KBM-7 (cell line): ENCODE data around the gene R3HCC1L.

Experiments used
- DNase-seq: peaks from one replicate; pipeline ENCODE4 v3.0.0-alpha.2; 2015
- in situ Hi-C: fragments of 300-500 bp; cut with MboI; formaldehyde crosslinking; loops from 2 replicates; pipeline ENCODE4 v1.14.3; 2020; ENCODE audit warnings: low sequenced_read_pairs, low pct_unique_long_range_greater_than_20kb, mixed read lengths

R3HCC1L gene

DNA sequence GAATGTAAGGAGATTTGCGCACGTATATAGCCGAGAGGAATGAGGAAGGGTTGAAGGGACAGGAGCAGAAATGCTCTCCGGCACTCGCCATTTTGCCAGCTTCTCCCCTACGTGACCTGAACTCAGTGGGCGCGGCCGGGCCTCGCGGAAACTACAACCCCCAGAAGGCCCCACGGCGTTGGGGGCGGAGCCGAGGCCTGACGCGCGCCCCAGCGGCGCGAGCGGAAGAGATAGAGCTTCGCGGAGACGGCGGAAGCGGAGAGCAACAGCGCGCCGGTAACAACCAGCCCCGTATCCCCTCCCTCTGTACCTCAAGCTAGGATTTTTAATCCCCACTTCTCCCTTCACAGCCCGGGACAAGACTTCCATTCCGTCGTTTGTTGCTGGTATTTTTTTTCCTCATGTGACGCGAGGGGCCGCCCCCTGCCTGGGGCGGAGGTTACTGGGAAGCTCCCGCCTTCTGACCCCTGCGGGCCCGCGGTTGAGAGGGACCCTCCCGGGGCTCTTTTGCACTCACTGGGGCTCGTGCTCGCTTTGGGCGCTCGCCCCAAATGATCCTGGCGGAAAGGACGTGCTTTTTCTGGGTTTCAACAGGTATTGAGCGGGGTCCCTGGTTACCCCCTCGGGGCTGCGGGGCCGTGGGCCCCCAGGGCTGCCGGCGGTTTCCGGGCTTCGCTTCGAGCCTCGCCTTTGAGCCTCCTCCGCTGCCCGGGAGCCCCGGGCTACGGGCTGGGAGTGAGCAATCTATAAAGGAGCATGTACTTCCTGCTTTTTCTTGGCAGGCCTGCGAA is at the start of gene R3HCC1L:
TSS of gene R3HCC1L (plus strand) at position 227 of the 791 bp plus-strand sequence. CDS start 73,458 bp downstream, outside the sequence.
- in situ Hi-C loops = no loop called here
- peak; percentile 94 for DNase-seq

DNA sequence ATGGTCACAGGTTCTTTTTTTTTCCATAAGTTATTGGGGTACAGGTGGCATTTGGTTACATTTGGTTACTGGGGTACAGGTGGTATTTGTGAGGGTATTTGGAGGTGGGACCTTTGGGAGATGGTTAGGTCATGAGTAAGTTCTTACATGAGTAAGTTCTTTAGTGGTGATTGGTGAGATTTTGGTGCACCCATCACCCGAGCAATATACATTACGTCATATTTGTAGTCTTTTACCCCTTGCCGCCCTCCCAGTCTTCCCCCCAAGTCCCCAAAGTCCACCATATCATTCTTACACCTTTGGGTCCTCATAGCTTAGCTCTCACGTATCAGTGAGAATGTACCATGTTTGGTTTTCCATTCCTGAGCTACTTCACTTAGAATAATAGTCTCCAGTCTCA is 49.2 kb upstream of the R3HCC1L start:
- in situ Hi-C loops = no loop called here
- DNase-seq = no peak

DNA sequence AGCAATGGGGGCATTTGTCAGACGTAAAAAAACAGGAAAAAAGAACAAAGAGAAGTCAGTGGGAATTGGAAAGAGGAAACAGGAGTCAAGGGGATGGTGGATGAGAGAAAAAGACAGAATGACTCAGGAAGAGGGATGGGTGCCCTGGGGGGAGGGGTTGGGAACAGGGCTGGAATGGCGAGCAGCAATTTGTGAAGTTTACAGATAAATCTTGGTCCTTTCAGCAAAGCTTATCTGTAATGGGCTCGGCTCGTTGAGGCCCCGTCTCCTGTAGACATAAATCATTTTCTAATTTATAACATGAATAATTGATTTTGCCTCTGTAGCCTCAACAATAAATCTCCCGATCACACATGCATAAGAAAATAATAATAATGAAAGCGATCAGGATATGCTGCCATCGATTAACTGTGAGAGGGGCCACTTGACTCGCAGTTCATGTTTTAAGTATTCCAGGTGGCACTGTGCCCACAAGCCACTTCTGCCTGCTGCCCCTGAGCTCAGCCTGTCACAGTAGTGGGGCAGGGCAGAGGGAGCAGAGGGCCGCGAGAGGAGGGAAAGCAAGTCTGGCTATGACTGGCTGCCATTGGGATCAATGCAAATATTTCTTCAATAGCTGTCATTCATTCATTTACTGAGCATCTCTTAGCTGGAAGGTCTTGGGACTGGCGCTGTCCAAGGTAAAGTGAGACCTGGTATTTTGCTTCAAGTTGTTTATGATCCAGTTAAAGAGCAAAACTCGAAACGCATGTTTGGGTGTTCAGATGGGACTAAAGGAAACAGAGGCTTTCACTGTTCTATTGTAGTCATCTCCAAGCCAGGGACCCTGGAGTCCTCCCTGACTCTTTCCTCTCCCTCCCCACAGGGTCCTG is 47.4 kb upstream of the R3HCC1L start:
- in situ Hi-C loops = no loop called here

DNA sequence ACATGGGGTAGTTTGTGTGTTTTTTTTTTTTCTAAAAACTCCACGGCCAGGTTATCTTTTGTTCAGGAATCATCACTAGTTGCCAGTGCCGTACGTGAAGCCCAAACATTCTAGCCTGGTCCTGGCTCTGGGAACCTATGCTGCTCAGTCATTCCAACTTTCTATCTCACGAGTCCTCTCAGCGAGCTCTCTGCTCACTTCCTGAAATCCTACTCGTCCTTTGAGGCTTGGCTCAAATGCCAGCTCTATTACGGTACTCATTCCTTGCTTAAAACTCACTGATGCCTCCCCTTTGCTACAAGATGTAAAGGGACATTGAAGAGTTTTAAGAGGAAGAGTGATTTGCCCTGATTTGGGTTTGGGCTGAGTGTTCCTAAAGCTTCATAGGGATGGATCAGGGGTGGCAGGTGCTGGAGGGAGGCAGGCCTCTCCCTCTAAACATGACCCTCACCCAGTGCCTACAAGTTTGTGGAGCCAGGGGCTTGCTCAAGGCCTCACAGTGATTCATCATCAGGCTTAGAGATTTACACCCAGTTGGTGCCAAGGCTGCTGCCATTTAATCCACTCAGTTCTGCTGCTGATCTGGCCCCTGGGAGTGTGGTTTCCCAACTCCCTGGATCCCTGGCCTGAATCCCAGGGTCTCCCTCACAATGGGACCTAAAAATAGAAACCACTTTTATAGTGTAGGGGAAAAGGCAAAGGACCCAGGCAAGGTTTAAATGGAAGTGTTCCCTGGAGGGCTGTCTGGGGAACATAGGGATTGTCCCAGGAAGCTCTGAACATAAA is 46.1 kb upstream of the R3HCC1L start:
- no peak for DNase-seq

More for the DNA sequence above, 47.4 kb upstream of the R3HCC1L start:
- DNase-seq = no peak

DNA sequence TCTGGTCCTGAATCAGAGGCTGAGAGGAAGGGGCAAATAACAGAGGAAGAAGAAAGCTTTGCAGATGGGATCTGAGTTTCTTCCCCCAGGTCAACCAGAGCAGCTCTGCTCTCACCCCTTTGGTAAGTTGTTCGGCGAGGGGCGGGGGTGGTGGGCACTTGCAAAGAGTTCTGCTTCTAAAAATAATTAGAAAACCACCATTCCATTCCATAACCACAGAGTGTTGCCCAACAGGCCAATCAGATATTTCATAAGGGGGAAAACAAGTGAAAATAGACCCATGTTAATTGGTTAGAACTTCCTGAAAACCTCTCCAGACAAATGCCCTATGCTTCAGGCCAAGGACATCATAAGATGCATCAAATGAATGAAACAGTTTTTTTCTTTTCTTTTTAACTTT is 43.6 kb upstream of the R3HCC1L start:
- DNase-seq = peak; percentile 91
- in situ Hi-C loops = no loop called here

More for the DNA sequence above, 46.1 kb upstream of the R3HCC1L start:
- in situ Hi-C loops = no loop called here

DNA sequence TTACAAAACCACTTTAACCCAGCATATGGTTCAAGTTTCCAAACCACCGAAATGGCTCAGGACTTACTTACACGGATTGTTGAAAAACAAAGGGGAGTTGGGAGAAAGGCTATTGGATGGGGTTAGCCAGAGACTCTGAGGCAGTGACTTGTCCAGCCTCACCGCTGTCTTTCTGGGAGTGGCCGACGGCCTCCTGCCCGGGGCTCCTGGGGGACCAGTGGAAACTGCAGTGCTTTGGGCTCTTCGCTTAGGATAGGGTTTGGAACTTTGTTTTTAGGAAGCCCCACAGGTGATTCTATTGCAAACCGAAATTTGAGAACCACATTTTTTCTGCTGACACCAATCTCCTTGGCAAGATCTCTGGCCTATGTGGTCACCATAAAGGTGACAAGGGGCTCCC is 38.1 kb upstream of the R3HCC1L start:
- in situ Hi-C loops = no loop called here
- DNase-seq = no peak

DNA sequence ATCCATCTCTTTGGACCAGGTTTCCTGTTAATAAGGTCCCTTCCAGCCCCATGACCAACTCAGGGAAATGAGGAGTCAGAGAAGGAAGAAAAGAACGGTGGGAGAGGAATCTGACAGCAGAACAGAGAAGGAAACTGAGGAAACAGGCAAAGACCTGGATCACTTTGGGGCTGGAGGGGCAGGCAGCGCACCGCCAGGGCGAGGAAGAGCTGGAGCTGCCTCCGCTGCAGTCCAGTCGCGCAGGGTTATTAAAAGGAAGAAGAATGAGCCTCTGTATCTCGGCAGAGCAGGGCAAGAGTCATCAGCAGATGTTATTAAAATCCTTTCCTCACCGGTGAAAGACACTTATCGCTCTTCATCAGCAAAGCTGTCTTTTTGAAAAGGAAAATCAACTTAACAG is 37.7 kb upstream of the R3HCC1L start:
- in situ Hi-C loops = no loop called here
- DNase-seq = no peak

DNA sequence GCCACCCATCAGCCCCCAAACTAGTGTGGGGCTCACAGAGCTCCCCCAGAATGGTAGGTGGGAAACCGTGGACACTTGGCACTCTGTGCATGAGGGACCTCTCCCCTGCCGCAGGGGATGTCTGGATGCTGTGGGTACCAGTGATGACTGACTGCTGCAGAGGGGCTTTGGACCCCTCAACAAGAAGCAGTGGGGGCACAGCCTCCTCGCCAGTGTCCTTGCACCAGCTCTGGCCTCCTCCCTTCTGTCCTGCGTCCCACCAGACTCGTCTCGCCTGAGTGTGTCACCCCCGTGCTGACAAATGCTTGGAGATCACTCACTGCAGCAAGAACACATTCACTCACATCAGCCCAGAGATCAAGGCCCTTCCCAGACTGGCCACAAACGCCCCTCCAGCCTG is 37.3 kb upstream of the R3HCC1L start:
- DNase-seq = no peak
- in situ Hi-C loops = no loop called here

DNA sequence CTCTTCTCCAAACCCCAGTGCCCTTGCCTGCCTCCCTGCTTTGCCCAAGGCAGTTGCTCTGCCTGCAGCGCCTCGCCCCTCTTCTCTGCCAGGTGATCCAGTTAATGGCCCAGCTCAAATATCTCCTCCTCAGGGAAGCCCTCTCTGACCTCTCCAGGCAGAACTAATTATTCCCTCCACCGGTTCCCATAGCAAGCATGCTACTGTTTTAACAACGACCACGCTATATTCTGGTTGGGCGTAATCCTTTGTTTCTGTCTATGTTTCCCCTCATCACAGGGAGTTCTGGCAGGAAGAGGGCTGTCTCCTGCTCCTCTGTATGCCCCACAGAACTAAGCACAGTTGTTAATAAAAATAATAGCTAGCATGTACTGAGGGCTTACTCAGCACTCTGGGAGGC is 36.8 kb upstream of the R3HCC1L start:
- DNase-seq = no peak
- in situ Hi-C loops = no loop called here

DNA sequence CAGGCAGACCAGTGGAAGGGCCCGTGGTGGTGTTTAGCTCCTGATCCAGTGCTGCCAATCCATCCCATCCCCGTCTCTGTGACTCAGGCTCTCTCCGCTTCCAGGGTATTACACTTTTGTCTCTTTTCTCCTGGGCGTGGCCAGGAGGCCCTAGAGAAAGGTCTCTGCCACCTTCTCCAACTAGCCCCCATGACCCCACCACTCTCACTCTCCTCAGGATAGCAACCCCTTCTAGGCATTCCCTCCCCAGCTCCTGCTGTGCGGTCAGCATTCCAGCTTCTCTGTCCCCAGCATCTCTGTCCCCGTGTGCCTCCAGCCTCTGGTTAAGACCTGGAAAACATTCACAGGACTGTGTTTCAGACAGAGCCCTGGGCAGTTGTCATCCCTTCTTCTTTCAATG is 36.2 kb upstream of the R3HCC1L start:
- in situ Hi-C loops = no loop called here
- no peak for DNase-seq

DNA sequence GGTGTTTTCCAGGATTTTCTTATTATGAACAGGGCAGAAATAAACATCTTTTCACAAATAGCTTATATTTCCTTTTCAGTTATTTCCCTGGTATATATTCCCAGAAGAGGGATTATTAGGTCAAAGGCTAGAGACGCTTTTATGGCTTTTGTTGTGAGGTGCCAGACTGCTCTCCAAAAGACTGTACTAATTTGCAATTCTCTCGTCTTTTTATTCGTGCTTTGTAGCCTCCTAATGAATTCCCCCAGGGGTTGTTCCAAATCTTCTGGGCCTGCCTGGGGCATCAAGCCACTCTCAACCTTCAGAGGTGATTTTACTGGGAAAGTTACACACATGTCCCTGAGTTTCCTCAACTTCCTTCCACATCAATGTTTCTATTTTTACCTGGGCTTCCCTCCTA is 34.0 kb upstream of the R3HCC1L start:
- in situ Hi-C loops = no loop called here
- DNase-seq = no peak

DNA sequence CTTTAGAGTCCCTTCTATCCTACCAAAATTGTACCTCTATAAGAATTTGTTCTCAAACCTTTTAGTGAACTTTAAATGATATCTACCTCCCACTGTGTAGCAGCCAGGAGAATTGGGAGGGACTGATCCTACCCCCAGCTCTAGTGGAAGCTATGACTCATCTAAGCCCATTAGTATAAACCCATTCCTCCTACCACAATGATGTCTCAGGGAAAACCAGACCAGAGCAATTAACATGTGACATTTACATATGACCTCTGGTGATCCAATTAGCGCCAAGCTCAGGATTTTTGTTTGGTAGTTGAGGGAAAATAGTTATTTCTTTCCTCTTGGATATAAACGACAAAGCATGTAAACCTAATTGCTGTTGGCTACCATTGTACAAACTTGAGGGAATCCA is 33.1 kb upstream of the R3HCC1L start:
- in situ Hi-C loops = no loop called here
- DNase-seq = no peak

DNA sequence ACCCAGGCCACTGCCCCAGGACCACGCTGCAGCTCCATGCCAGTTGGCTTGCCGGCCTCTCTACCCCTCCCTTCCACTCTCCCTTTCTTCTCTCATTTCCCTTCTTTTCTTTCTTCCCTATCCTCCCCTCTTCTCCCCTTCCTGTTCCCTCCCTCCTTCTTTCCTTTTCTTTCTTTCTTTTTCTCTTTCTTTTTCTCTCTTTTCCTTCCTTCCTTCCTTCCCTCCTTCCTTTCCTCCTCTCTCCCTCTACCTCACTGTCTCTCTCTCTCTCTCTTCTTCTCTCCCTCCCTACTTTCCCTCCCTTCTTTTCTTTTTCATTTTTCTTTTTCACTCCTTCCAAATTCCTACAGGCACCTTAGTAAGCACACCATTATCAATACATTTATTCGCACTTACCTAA is 30.3 kb upstream of the R3HCC1L start:
- in situ Hi-C loops = no loop called here
- DNase-seq = no peak

DNA sequence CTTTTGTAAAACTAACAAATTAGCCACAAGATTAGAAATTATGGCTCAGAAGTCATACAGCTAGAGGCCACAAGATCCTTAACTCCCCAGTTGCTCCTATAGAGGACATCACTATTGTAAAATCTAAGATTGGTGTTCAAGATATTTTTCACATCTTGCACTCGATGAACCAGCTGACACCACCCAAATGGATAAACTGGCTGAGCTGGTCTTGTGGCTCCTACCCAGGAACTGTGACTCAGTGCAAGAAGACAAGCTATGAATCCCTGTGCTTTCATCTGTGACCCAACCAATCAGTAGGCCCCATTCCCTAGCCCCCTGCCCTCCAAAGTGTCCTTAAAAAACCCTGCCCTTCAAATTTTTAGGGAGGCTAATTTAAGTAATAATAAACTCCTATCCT is 27.9 kb upstream of the R3HCC1L start:
- in situ Hi-C loops = no loop called here

DNA sequence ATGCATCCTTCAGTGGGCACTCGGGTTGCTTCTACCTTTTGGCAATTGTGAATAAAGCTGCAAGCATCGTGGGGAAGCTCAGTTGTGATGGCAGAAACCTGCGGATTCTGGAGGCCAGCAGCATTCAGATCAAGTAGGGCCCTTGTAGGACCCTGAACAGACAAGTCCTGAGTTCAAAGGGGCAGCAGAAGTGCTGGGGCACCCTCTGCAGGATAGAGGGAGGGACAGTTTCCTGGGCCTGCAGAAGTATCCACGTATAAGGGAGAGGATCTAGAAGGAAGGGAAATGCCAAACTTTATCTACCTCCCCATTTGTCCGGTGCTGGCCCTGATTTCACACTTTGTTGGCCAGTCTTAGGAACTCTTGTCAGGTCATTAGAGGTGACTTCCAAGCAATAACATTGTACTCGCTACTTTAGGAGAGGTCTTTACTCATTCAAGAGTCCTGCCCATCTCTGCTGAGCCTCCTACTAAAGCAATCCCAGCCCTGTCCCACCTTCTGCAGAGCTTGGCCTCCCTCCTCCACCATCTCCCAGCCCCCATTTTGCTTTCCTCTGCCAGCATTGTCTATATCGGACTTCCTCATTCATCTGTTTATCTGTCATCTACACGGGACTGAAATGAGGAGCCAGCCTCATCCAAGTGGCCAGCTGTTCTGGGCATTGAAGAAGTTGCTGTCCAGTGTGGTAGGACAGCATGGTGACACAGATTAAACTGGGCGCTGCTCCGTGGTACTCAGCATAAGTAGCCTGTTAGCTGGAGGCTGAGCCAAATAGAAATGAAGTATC is 26.6 kb upstream of the R3HCC1L start:
- no peak for DNase-seq
- in situ Hi-C loops = no loop called here

More for the DNA sequence above, 27.9 kb upstream of the R3HCC1L start:
- no peak for DNase-seq

DNA sequence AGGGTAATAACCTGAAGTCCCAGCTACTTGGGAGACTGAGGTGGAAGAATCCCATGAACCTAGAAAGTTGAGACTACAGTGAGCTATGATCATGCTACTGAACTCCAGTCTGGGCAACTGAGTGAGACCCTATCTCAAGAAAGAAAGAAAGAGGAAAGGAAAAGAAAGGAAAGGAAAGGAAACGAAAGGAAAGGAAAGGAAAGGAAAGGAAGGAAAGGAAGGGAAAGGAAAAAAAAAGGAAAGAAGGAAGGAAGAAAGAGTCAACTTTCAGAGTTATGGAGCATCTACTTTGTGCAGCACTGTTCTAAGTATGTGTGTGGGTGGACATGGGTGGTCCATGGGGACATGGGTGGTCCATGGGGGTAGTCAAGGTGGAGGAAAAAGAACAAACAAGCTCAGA is 24.1 kb upstream of the R3HCC1L start:
- DNase-seq = no peak
- in situ Hi-C loops = no loop called here

DNA sequence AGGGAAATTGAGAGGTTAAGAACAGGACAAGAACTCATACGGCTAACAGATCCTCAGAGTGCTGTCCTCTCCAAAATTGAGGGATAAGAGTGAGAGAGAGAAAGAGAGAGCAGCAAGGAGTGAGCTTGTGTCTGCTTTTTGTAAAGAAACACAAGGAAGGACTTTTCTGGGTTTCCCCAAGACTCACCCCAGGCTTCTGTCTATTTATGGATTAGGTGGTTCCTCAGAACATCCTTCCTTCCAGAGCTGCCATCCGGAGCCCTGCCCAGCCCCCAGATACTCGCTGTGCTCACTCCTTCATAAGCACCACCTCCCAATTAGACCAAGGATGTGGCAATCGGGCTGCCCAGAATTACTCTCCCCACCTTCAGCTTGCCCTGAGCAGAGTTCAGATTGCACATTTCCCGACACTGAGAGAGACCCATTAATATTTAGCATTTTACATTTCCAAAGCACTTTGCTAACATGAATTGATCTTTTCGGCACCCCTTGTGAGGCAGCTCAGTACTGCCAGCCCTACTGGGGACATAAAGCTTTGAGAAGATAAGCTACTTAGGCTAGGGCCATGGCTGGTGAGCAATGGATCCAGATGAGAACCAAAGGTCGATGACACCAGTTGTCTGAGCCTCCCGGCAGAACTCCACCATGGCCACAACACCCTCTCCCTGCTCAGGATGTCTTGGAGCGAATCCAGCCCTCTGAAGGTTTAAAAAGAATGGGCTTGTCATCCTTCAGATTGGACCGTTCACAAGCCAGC is 19.2 kb upstream of the R3HCC1L start:
- DNase-seq = no peak
- in situ Hi-C loops = no loop called here

DNA sequence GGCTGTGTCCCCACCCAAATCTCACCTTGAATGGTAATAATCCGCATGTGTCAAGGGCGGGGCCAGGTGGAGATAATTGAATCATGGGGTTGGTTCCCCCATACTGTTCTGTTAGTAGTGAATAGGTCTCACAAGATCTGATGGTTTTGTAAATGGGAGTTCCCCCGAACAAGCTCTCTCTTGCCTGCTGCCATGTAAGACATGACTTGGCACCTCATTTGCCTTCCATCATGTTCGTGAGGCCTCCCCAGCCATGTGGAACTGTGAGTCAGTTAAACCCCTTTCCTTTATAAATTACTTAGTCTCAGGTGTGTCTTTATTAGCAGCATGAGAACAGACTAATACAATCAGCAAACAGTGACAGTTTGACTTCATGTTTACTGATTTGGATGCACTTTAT is 14.6 kb upstream of the R3HCC1L start:
- DNase-seq = no peak
- in situ Hi-C loops = no loop called here
